ENCODE measurements around the gene FBH1. TPM values are rescaled to one million over a fixed set of nuclear protein-coding genes. Genes with fewer than 3 reads are reported as not detected.
"Not testable (repeated sequence)": the region's sequence is repeated elsewhere in the genome, so short reads cannot be mapped to it uniquely, and the experiment has no call there.

FBH1 gene
- total RNA-seq, 4 donors from 2014 or later: 62.6 to 96.9 (median 68.2) TPM

- Histone ChIP-seq H3K4me1 (no peaks in the 10 kb centered on the region), H3K9me3 (no peaks in the 10 kb centered on the region), H3K27me3 (no peaks in the 10 kb centered on the region), H3K27ac (no peak overlapping the region), H3K36me3 (no peaks in the 10 kb centered on the region), H3K4me3 (no peak overlapping the region)
- in situ Hi-C loops (cut with MboI; ENCODE audit: low sequenced_read_pairs in 4 of 4) (loop anchor here in 3 of 4 donors (25.0 kb wide), 2 partner anchors 169 to 419 kb away; partner anchors contain the start of gene TASOR2 (in 3 of the 3)), intact Hi-C loops (cut with DNase I; ENCODE audit: low total_unique reads) (no loop called here)
- ATAC-seq (no peak), DNase-seq (no peak)
- TF ChIP-seq POLR2A (IDR thresholded peaks at IDR 0.05): no peak
- TF ChIP-seq, protein P1, sequence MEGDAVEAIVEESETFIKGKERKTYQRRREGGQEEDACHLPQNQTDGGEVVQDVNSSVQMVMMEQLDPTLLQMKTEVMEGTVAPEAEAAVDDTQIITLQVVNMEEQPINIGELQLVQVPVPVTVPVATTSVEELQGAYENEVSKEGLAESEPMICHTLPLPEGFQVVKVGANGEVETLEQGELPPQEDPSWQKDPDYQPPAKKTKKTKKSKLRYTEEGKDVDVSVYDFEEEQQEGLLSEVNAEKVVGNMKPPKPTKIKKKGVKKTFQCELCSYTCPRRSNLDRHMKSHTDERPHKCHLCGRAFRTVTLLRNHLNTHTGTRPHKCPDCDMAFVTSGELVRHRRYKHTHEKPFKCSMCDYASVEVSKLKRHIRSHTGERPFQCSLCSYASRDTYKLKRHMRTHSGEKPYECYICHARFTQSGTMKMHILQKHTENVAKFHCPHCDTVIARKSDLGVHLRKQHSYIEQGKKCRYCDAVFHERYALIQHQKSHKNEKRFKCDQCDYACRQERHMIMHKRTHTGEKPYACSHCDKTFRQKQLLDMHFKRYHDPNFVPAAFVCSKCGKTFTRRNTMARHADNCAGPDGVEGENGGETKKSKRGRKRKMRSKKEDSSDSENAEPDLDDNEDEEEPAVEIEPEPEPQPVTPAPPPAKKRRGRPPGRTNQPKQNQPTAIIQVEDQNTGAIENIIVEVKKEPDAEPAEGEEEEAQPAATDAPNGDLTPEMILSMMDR (IDR thresholded peaks at IDR 0.05 in 4 of 5, conservative IDR thresholded peaks at IDR 0.05 in 1 of 5): no peak
Measured at GRCh38 chr10:5856701-5857004, 33.4 kb upstream of the FBH1 start.

GRCh38 chr10:5858811-5859210 is 31.2 kb upstream of the FBH1 start:
- TF ChIP-seq POLR2A (IDR thresholded peaks at IDR 0.05): no peak
- TF ChIP-seq, protein P1 (IDR thresholded peaks at IDR 0.05 in 4 of 5, conservative IDR thresholded peaks at IDR 0.05 in 1 of 5): no peak
- no peak for ATAC-seq

DNA sequence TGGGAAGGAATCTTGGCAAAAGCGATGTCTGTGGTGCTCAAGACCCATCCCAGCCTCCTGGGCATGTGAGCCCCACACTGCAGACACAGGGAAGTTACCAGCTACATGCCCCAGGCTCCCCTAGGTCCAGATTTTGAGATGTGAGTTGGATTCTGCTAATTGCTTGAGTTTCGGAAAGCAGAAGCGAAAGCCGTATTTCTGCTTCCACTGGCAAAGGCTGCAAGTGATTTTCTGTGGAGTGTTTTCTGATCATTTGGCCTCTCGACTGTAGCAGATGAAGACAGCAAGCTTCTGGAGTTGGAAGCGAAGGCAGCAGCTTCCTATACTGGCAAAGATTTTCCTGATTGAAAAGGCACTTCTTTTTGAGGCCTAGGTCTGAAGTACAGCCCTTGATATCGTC is 30.0 kb upstream of the FBH1 start:
- Histone ChIP-seq H3K4me1 (no peaks in the 10 kb centered on the region), H3K36me3 (no peaks in the 10 kb centered on the region), H3K9me3 (no peaks in the 10 kb centered on the region), H3K4me3 (no peak overlapping the region), H3K27me3 (no peaks in the 10 kb centered on the region), H3K27ac (no peak overlapping the region)
- no peak for TF ChIP-seq POLR2A (IDR thresholded peaks at IDR 0.05)
- TF ChIP-seq, protein P1 (IDR thresholded peaks at IDR 0.05 in 4 of 5, conservative IDR thresholded peaks at IDR 0.05 in 1 of 5): no peak
- no peak for ATAC-seq
- in situ Hi-C loops (cut with MboI; ENCODE audit: low sequenced_read_pairs in 4 of 4): loop anchor here in 3 of 4 donors (25.0 kb wide), 2 partner anchors 173 to 423 kb away; partner anchors contain the start of gene TASOR2 (in 3 of the 3)
- no peak for DNase-seq
- intact Hi-C loops (cut with DNase I; ENCODE audit: low total_unique reads): no loop called here

More at GRCh38 chr10:5858811-5859210, 31.2 kb upstream of the FBH1 start:
- Histone ChIP-seq H3K9me3 (no peaks in the 10 kb centered on the region), H3K4me3 (no peak overlapping the region), H3K36me3 (no peaks in the 10 kb centered on the region), H3K27me3 (no peaks in the 10 kb centered on the region), H3K4me1 (no peaks in the 10 kb centered on the region), H3K27ac (no peak overlapping the region)
- intact Hi-C loops (cut with DNase I; ENCODE audit: low total_unique reads): no loop called here
- in situ Hi-C loops (cut with MboI; ENCODE audit: low sequenced_read_pairs in 4 of 4): loop anchor here in 3 of 4 donors (25.0 kb wide), 2 partner anchors 172 to 422 kb away; partner anchors contain the start of gene TASOR2 (in 3 of the 3)
- DNase-seq: no peak

GRCh38 chr10:5862360-5862961 is 27.6 kb upstream of the FBH1 start:
- no peaks in the 10 kb centered on the region for H3K27me3 ChIP-seq
- no peaks in the 10 kb centered on the region for H3K9me3 ChIP-seq
- H3K27ac ChIP-seq: no peak overlapping the region
- H3K4me3 ChIP-seq: no peak overlapping the region
- no peaks in the 10 kb centered on the region for H3K4me1 ChIP-seq
- TF ChIP-seq POLR2A (IDR thresholded peaks at IDR 0.05): no peak
- TF ChIP-seq, protein P1 (IDR thresholded peaks at IDR 0.05 in 4 of 5, conservative IDR thresholded peaks at IDR 0.05 in 1 of 5): no peak
- H3K36me3 ChIP-seq: no peaks in the 10 kb centered on the region
- in situ Hi-C loops (cut with MboI; ENCODE audit: low sequenced_read_pairs in 4 of 4): loop anchor here in 3 of 4 donors (25.0 kb wide), 2 partner anchors 175 to 425 kb away; partner anchors contain the start of gene TASOR2 (in 3 of the 3)
- DNase-seq (no peak), ATAC-seq (no peak)
- intact Hi-C loops (cut with DNase I; ENCODE audit: low total_unique reads): no loop called here

- intact Hi-C loops (cut with DNase I; ENCODE audit: low total_unique reads); H3K27me3 ChIP-seq; DNase-seq; ATAC-seq; H3K36me3 ChIP-seq; H3K27ac ChIP-seq; H3K4me1 ChIP-seq; H3K9me3 ChIP-seq; H3K4me3 ChIP-seq: not testable (repeated sequence)
- in situ Hi-C loops (cut with MboI; ENCODE audit: low sequenced_read_pairs in 4 of 4): loop anchor here in 3 of 4 donors (25.0 kb wide), 2 partner anchors 176 to 426 kb away; partner anchors contain the start of gene TASOR2 (in 3 of the 3)
Measured at GRCh38 chr10:5862981-5863685, 26.9 kb upstream of the FBH1 start.

DNA sequence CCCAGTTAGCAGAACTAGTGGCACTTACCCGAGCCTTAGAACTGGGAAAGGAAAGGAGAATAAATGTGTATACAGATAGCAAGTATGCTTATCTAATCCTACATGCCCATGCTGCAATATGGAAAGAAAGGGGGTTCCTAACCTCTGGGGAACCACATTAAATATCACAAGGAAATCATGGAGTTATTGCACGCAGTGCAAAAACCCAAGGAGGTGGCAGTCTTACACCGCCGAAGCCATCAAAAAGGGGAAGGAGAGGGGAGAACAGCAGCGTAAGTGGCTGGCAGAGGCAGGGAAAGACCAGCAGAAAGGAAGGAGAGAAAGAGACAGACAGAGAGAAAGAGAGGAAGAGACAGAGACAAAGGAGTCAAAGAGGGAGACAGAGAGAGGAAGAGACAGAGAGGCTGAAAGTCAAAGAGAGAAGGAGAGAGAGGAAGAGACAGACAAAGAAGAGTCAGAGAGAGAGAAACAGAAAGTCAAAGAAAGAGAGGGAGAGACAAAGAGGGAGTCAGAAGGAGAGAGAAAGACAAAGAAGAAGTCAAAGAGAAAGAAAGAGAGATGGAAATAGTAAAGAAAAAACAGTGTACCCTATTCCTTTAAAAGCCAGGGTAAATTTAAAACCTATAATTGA is 23.5 kb upstream of the FBH1 start:
- in situ Hi-C loops (cut with MboI; ENCODE audit: low sequenced_read_pairs in 4 of 4): loop anchor here in 3 of 4 donors (25.0 kb wide), 2 partner anchors 179 to 429 kb away; partner anchors contain the start of gene TASOR2 (in 3 of the 3)
- H3K4me1 ChIP-seq; DNase-seq; intact Hi-C loops (cut with DNase I; ENCODE audit: low total_unique reads); H3K4me3 ChIP-seq; ATAC-seq; H3K36me3 ChIP-seq; H3K27ac ChIP-seq; H3K9me3 ChIP-seq; H3K27me3 ChIP-seq: not testable (repeated sequence)

DNA sequence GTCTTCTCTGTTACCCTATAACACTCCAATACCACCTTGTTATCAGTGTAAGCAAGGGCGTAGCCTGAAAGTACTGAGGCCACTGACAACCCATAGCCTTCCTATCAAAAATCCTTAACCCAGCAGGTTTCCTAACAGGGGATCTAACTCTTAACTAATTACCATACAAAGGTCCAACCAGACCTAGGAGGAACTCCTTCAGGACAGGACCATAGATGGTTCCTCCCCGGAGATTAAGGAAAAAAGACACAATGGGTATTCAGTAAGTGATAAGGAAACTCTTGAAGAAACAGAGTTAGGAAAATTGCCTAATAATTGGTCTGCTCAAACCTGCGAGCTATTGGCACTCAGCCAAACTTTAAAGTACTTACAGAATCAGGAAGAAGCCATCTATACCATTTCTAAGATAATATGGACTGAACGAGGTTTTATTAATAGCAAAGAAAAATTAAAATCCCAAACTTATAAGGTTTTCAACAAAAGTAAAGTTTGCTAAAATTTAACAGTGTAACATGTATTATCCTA is 22.9 kb upstream of the FBH1 start:
- DNase-seq; H3K27ac ChIP-seq; H3K27me3 ChIP-seq; ATAC-seq; H3K9me3 ChIP-seq; H3K4me1 ChIP-seq; H3K36me3 ChIP-seq; H3K4me3 ChIP-seq; intact Hi-C loops (cut with DNase I; ENCODE audit: low total_unique reads): not testable (repeated sequence)
- in situ Hi-C loops (cut with MboI; ENCODE audit: low sequenced_read_pairs in 4 of 4): loop anchor here in 3 of 4 donors (25.0 kb wide), 2 partner anchors 180 to 430 kb away; partner anchors contain the start of gene TASOR2 (in 3 of the 3)

Data from gastrocnemius medialis (tissue), 4 donors.